HG03520 (cell line): Measurements from ENCODE around the gene SPATA31E1.
"Not testable (repeated sequence)": the region's sequence is repeated elsewhere in the genome, so short reads cannot be mapped to it uniquely, and the experiment has no call there.

Experiments
- ATAC-seq: cut with Tn5 transposase; IDR thresholded peaks from one replicate; pipeline ENCODE4 v1.9.1; 2021; ENCODE audit warnings: mild to moderate bottlenecking, moderate library complexity; ENCODE audit not compliant: unreplicated experiment

SPATA31E1 gene

DNA sequence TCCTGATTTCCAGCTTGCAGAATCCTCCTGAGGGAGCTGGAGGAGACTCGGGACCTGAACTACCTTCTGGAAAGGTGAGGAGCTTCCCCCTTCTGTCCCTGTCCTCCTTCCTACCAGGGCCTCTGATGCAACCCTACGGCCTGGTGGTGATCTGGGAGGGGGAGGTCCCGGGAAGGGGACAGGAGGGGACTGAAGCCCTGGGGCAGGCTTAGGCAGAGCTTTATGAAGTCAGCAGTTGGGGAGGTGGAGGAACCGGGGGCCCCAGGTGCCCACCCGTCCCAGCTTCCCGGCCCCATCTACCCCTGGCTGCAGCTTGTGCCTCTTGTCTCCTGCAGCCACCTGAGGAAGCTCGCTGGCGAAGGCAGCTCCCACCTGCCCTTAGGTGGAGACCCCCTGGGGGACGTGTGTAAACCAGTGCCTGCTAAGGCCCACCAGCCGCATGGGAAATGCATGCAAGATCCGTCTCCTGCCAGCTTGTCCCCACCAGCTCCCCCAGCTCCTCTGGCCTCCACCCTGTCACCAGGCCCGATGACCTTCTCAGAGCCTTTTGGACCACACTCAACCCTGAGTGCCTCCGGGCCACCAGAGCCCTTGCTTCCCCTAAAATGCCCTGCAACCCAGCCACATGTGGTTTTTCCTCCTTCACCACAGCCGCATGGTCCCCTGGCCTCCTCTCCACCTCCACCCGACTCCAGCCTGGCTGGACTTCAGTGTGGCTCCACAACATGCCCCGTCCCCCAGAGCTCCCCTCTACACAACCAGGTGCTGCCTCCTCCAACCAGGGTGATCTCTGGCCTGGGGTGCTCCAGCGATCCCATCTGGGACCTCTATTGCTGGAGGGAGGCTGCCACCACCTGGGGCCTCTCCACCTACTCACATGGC lies 2.1 kb downstream of the SPATA31E1 start:
- ATAC-seq: no peak

DNA sequence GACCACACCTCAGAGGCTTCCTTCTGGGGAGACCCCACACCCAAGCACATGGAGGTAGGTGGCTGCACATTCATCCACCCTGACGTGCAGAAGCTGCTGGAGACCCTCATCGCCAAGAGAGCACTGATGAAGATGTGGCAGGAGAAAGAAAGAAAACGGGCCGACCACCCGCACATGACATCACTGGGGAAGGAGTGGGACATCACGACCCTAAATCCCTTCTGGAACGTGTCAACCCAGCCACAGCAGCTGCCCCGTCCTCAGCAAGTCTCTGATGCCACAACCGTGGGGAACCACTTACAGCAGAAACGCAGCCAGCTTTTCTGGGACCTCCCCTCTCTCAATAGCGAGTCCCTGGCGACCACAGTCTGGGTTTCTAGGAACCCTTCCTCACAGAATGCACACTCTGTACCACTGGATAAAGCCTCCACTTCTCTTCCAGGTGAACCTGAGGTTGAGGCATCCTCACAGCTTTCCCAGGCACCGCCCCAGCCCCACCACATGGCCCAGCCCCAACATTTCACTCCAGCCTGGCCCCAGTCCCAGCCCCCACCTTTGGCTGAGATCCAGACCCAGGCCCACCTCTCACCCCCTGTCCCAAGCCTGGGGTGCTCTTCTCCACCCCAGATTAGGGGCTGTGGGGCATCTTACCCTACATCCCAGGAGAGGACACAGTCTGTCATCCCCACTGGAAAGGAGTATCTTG lies 3.0 kb downstream of the SPATA31E1 start:
- no peak for ATAC-seq

DNA sequence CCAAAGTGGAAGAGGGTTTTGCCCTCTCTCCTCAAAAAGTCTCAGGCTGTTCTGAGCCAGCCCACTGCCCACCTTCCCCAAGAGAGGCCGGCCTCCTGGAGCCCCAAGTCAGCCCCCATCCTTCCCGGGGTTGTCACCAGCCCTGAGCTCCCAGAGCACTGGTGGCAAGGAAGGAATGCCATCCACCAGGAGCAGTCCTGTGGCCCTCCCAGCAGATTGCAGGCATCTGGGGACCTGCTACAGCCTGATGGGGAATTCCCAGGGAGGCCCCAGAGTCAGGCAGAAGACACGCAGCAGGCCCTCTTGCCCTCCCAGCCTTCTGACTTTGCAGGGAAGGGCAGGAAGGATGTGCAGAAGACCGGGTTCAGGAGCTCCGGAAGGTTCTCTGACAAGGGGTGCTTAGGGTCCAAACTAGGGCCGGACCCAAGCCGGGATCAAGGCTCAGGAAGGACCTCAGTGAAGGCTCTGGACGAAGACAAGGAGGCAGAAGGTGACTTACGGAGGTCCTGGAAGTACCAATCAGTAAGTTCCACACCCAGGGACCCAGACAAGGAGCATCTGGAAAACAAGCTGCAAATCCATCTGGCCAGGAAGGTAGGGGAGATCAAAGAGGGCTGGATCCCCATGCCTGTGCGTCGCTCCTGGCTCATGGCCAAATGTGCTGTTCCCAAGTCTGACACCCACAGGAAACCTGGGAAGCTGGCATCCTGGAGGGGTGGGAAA lies 3.7 kb downstream of the SPATA31E1 start:
- ATAC-seq: no peak

DNA sequence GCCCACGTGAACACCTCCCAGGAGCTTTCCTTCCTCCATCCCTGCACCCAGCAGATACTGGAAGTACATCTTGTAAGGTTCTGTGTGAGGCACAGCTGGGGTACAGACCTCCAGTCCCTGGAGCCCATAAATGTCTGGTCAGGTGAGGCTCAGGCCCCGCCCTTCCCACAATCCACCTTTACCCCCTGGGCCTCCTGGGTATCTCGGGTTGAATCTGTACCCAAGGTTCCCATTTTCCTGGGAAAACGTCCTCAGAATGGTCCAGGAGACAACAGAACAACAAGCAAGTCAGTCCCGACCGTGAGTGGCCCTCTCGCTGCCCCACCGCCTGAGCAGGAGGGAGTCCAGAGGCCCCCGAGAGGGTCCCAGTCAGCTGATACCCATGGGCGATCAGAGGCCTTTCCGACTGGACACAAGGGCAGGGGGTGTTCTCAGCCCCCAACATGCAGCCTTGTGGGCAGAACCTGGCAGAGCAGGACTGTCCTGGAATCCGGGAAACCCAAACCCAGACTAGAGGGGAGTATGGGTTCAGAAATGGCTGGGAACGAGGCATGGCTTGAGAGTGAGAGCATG lies 4.3 kb downstream of the SPATA31E1 start:
- no peak for ATAC-seq

DNA sequence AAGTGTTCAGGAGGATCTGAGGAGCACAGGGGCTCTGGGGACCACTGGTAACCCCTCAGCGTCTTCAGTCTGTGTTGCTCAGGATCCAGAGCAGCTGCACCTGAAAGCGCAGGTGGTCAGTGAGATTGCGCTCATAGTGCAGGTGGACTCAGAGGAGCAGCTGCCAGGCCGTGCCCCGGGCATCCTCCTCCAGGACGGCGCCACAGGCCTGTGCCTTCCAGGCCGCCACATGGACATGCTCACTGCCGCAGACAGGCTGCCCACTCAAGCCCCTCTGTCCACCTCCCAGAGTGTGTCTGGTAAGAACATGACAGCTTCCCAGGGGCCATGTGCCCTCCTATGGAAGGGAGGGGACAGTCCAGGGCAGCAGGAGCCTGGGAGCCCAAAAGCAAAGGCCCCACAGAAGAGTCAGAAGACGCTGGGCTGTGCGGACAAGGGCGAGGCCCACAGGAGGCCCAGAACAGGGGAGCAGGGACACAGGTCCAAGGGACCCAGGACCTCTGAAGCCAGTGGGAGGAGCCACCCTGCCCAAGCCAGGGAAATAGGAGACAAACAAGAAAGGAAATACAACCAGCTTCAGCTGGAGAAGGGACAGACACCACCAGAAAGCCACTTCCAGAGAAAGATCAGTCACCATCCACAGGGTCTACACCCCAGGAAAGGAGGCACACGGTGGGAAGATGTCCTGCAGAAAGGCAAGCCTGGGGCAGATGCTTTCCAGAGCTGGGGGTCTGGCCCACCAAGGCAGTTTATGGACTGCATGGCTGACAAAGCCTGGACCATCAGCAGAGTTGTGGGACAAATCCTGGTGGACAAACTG lies 5.2 kb downstream of the SPATA31E1 start:
- ATAC-seq: no peak

DNA sequence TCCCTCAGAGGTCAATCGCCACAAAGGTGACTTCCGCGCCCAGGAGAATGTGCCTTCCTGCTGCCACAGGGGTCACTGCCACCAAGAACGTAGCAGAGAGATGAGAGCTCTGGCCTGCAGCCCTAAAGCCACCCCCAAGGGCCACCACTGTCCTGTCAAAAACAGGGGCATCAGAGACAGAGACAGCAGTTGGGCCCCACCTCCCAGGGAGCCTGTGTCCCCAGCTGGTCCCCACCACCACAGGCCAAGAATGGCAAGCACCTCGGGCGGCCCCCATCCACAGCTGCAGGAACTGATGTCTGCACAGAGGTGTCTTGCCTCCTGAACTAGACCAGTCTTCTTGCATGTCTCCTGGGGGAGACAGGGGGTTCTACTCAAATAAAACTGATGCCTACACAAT lies 5.8 kb downstream of the SPATA31E1 start:
- no peak for ATAC-seq

DNA sequence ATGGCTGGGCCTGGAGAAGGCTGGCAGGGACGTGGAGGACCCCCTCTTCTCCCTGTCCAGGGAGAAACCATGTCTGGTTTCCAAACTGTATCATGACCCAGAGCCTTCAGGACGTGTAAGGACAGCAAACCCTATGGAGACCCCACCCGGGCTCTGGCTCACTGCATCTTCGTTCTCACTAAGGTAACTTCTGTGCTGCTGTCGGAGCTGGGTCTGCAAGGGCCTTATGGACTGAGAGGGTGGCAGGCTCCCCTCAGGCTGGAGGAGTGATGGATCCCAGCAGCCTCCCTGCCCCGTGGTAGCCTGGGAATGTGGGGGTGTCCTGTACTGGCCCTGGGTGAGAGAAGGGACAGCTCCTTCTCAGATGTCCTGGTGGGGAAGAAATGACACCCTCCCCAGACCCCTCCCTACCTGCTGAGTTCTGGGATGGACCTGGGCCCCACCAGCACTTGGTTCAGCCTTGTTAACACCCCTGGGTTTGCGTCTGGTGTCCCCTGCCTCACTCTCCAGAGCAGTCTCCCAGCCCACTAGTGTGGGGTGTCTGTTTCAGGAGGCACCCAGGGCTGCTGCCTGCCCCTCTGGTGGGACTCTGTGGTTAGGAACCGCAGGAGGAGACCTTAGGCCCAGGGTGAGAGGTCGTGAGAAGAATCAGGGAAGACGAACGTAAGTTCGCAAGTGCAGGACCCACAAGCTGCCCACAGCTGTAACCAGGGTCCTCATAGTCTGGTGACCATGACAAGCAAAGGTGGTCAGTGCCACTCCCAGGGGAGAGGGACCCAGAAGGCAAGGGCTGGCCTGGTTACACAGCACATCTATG lies 6.6 kb downstream of the SPATA31E1 start:
- no peak for ATAC-seq

DNA sequence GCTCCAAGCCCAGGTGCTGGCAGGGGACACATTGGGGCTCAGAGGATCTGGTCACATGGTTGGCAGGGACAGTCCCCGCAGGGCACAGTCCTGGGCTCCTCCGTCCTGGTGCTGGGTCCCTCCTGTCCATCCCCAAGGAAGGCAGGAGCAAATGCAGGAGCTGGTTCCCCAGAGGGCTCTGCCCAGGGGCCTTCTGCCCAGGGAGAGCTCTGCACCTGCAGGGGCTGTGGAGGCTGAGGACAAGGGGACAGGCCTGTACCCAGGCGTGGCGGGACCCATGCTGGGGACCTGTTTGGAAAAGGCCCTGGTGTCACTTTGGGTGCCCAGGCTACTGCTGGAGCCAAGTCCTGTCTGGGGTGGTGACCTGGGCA lies 7.2 kb downstream of the SPATA31E1 start:
- ATAC-seq: no peak

DNA sequence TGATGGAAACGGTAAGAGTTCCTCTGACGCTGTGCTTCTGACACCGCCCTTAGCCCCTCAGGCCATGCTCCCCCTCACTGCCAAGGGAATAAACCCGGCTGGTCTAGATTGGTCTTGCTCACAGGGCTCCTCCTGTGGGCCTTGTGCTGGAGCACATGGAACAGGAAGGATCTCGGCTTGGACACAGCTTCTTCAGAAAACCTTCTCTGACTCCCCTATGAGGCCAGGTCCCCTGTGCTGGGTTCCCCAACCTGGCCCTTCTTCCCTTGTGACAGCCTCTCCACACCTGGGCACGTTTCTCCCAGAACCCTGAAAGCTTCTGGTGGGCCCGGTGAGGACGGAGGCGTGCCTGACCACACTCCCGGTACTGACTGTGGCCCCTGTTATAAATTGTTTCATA lies 8.2 kb downstream of the SPATA31E1 start:
- no peak for ATAC-seq

DNA sequence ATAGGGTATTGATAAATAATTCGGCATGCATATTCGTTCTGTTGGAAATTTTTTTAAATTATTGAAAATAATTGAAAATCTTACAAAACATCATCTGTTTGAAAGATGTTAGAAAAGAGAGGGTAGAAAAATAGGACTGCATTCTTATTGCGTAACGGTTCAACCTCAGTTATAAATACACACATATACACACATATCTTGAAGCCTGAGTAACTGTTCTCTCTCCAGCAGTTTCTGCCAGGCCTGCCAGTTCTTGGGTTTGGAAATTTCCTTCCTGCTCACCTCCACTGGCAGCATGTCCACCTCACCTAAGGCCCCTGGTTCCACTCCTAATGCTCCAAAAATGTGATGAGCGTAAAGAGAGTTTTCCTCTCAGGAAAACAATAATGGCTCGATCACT lies 9.1 kb downstream of the SPATA31E1 start:
- no peak for ATAC-seq

DNA sequence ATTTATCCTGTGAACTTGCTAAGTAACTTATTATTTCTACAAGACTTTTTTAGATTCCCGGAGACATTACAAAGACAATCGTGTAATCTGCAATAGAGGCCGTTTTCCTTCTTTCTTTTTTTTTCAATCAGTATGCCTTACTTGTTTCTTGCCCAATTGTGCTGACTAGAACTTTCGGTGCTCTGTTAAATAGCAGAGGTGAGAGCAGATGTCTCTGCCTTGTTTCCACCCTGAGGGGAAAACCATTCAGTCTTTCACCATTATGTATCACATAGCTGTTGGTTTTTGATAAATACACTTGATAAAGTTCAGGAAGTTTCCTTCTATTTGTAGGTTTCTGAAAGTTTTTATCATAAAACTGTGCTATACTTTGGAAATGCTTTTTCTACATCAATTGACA lies 10.3 kb downstream of the SPATA31E1 start:
- no peak for ATAC-seq

DNA sequence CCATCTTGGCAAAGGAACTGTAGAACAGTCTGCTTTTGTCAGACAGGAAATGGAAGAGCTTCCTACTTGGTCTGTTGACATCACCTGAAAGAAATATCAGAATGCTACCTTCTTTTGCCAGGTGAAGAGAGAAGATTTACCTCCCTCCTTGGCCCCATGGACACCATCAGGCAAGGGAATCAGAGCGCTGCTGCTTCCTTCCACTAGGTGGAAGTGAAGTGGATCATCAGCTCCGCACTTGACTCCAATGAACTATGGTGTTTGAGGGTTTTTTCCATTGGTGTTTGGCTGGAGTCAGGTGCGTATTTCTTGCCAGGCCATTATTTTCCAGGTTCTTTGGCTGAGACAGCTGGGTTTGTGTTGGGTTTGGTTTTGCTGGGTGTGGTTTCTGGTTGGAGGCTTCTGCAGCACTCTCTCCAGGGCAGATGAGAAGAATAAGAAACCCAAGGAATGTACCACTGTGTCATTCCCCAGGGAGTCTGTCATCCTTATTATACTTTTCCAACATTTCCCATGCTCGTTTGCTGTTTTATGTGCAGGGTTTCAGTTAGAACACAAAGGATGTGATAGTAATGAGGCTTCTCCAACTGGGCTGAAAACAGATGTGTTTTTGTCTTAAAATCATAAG lies 12.4 kb downstream of the SPATA31E1 start:
- ATAC-seq: no peak

DNA sequence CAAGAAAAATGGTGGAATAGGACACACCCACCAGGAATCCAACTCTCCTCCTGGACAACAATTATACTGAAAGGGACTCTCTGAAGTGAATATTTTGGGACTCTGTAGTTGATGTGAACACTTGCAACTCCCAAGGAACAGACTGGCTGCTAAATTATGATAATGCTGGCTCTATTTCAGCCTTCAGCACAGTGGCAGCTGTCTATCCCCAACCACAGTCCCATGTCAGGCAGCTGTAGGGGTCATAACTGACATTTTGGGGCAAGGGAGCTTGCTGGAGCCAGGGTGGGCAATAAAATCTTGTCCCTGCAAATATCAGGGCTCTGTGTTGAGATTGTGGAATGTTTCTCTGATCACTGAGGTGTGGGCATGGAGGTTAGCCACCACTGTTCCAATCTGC lies 14.2 kb downstream of the SPATA31E1 start:
- no peak for ATAC-seq

DNA sequence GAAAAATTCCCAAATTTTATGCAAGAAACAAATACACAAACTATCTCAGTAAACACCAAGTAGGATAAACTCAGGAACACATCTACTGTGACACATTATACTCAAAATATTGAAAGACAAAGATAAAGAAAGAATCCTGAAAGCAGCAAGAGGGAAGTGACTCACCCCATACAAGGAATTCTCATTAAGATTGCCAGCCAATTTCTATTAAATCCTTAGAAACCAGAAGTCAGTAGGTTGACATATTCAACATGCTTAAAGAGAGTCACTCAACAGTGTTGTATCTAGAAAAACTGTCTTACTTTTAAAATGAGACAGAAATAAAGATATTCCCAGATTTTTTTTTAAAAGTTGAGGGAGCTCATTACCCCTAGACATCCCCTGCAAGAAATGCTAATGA lies 15.5 kb downstream of the SPATA31E1 start:
- no peak for ATAC-seq

DNA sequence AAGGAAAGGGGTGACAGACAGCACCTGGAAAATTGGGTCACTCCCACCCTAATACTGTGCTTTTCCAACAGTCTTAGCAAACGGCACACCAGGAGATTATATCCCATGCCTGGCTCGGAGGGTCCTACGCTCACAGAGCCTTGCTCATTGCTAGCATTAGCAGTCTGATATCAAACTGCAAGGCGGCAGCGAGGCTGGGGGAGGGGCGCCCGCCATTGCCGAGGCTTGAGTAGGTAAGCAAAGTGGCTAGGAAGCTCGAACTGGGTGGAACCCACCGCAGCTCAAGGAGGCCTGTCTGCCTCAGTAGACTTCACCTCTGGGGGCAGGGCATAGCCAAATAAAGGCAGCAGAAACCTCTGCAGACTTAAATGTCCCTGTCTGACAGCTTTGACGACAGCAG lies 19.7 kb downstream of the SPATA31E1 start:
- ATAC-seq: not testable (repeated sequence)

DNA sequence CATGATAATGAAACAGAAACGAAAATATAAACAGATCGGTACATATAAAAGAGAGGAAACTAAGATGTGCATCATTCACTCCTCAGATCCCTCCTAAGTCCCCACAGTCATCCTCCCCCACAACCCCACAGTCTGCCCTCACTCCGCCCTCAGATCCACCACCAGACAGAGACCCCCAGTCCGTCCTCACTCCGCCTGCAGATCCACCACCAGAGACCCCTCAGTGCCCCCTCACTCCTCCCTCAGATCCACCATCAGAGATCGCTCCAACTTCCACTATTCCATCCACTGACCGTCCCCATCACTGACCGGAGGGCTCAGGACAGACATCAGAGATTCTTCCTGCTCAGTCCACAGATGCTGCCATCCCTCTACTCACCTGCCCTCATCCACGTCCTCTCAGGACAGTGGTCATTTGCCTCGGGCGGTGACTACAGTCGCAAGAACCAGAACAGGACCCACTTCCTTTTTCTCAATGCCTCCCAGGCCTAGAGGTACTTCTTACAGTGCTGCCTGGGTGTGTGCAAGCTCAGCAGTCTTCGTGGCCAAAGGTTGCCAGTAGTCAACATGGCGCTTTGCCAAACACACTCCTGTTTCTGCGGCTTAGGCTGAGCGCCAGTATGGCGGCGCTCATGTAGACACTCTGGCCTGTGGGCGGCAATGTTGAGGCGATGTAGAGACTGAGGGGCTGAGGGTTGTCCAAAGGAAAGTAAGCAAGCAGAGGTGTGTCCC lies 26.8 kb downstream of the SPATA31E1 start:
- no peak for ATAC-seq

DNA sequence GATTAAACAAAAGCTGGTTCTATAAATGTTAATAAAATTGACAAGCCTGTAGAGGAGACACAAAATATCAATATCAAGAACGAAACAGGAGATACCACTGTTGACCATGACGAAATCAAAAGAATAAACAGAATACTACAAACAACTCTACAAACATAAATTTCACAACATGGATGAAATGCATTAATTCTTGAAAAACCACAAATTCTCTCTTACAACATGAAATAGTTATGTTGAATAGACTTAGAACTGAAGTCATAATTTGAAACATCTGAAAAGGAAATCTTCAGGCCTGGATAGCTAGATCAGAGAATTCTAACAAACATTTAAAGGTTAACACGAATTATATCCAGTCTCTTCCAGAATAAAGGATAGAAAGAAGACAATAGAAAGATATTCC lies 28.1 kb downstream of the SPATA31E1 start:
- ATAC-seq: no peak

DNA sequence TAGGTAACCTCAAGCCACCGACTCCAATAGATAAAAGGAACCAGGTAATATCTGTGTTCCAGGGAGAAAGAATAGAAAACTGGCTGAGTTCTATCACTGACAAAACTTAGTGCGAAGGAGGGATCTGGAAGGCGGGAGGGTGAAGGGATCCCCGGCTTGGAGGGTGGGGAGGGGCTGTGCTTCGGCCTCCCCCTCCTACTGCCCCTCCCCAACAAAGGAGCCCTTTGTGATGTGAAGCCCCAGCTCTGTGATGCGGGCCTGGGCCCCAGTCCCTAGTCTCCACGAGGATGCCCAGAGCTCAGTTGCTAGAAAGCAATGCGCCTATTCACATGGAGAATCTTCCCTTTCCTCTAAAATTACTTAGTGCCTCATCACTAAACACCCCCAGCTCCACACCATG lies 35.0 kb downstream of the SPATA31E1 start, which contains the start of gene SPATA31C1:
Gene SPATA31C1 (plus strand): TSS at position 301 of the 400 bp plus-strand sequence.
- ATAC-seq: not testable (repeated sequence)
